ENCODE measurements around the gene VPS4A. TPM values are rescaled to one million over a fixed set of nuclear protein-coding genes. Genes with fewer than 3 reads are reported as not detected.

VPS4A gene
- total RNA-seq, 1 experiment from 2014 or later = 52.3 TPM

- DNase-seq (ENCODE audit: low read depth) = no peak
These were observed 52.1 kb downstream of the VPS4A start for GRCh38 chr16:69363281-69363717.

DNA sequence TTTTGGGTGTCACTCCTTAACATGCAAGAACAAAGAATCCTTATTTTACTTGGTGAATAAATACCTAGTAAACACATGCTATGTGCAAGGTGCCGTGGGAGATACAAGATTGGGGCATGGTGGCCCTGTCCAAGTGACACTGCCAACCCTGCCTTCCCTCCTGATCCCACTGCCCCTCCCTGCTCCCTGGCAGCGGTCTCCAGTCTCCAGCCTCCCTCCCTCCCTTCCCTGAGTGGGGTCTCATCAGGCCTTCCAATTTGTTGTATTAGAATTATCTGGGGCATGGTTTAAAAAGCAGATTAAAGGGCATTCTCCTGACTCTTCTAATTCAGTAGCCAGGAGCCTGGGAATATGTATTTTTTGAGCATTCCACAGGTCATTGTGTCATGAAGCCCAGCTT is 52.9 kb downstream of the VPS4A start:
- no peak for DNase-seq (ENCODE audit: low read depth)

- DNase-seq (ENCODE audit: low read depth) = no peak
These were observed 54.8 kb downstream of the VPS4A start for GRCh38 chr16:69365901-69366300.

GRCh38 chr16:69366431-69366830 is 55.3 kb downstream of the VPS4A start:
- no peak for DNase-seq (ENCODE audit: low read depth)

DNA sequence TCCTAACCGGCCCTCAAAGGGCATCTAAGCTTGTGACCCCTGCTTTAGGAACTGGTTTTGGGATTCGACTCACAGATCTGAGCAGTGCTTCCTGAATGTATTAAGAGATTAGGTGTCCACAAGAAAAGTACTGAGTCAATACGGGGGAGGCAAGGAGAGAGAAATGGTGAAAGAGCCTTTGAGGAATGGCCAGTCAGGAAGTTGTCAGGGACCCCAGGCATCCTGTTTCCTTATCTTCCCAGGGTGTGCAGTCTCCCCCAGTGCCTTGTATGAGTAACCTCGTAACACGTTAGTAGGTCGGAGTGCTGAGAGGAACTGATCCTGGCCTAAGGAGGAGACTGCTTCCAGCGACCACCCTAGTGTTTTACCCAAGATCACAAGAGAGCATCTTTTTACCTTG is 56.8 kb downstream of the VPS4A start:
- DNase-seq (ENCODE audit: low read depth) = peak; percentile 45

DNA sequence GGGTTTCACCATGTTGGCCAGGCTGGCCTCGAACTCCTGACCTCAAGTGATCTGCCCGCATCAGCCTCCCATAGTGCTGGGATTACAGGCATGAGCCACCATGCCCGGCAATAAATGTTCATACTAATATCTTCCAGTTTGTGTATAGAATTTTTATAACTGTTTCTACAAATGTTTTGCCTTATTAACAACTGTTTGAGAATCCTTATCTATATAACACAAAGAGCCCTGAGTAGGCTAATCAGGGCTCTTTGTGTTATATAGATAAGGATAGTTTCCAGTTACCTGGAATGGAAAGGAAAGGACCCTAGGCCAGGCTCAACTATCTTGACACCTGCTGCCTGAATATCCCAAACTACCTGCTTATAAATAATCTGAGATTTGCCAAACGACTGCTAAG is 57.7 kb downstream of the VPS4A start:
- DNase-seq (ENCODE audit: low read depth) = no peak

DNA sequence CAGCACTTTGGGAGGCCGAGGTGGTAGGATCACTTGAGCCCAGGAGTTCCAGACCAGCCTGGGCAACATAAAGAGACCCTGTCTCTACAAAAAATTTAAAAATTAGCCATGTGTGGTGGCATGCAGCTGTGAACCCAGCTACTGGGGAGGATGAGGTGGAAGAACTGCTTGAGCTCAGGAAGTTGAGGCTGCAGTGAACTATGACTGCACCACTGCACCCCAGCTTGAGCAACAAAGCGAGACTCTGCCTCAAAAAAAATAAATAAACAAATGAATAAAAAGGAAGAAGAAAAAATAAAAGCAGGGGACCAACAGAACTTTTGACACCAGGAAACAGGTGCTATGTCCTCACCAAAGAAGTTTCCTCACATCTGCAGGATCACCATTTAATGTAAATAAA is 60.4 kb downstream of the VPS4A start:
- DNase-seq (ENCODE audit: low read depth) = no peak

DNA sequence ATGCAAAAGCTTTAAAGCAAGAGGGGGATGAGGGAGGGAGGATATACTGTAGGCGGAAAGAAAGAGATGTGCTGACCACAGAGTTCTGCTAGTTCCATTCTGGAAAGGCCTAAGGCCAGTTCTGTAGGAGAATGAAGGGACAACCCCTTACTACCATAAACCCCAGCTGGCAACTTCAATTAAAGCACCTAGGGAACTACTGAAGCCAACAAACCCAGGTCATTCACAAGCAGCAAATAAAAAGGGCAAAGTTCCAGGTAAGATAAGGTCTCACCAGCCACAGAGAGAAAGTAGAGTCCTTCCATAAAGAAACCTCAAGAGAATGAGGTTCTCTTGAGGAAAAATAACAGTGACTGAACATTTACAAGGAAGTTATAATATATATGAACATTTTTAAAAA is 61.9 kb downstream of the VPS4A start:
- DNase-seq (ENCODE audit: low read depth) = no peak

Other genes starting within 250 kb of the VPS4A start
- gene HAS3, start 205.7 kb upstream of the VPS4A start, total RNA-seq (2014; rRNA removed; shearing (Covaris generic)) = 3.4 and 4.1 TPM in 2 replicates
- gene CHTF8, start 178.8 kb upstream of the VPS4A start, total RNA-seq (2014; rRNA removed; shearing (Covaris generic)) = 51.6 and 191 TPM in 2 replicates
- 42.4 and 72.3 TPM in 2 replicates for gene UTP4, start 178.7 kb upstream of the VPS4A start, total RNA-seq (2014; rRNA removed; shearing (Covaris generic))
- 57.6 and 60.8 TPM in 2 replicates for gene SNTB2, start 124.2 kb upstream of the VPS4A start, total RNA-seq (2014; rRNA removed; shearing (Covaris generic))
- 44.7 and 59.3 TPM in 2 replicates for gene PDF, start 19.2 kb downstream of the VPS4A start, total RNA-seq (2014; rRNA removed; shearing (Covaris generic))
- gene COG8, start 28.2 kb downstream of the VPS4A start, total RNA-seq (2014; rRNA removed; shearing (Covaris generic)) = 65.5 and 79.0 TPM in 2 replicates
- gene NIP7, start 28.4 kb downstream of the VPS4A start, total RNA-seq (2014; rRNA removed; shearing (Covaris generic)) = 70.3 and 76.0 TPM in 2 replicates
- gene TMED6, start 40.4 kb downstream of the VPS4A start, total RNA-seq (2014; rRNA removed; shearing (Covaris generic)) = 0.11 and 0.23 TPM in 2 replicates
- gene TERF2, start 74.7 kb downstream of the VPS4A start, total RNA-seq (2014; rRNA removed; shearing (Covaris generic)) = 9.6 and 15.9 TPM in 2 replicates
- gene CYB5B, start 113.3 kb downstream of the VPS4A start, total RNA-seq (2014; rRNA removed; shearing (Covaris generic)) = 112 and 136 TPM in 2 replicates

Data from HT1080 (cell line).